LoVo (cell line): ENCODE results near the gene AMBP.

Experiments used
- DNase-seq: peaks from one replicate; pipeline ENCODE4 v3.0.0-alpha.2; 2016; ENCODE audit warnings: low spot score

AMBP gene

DNA sequence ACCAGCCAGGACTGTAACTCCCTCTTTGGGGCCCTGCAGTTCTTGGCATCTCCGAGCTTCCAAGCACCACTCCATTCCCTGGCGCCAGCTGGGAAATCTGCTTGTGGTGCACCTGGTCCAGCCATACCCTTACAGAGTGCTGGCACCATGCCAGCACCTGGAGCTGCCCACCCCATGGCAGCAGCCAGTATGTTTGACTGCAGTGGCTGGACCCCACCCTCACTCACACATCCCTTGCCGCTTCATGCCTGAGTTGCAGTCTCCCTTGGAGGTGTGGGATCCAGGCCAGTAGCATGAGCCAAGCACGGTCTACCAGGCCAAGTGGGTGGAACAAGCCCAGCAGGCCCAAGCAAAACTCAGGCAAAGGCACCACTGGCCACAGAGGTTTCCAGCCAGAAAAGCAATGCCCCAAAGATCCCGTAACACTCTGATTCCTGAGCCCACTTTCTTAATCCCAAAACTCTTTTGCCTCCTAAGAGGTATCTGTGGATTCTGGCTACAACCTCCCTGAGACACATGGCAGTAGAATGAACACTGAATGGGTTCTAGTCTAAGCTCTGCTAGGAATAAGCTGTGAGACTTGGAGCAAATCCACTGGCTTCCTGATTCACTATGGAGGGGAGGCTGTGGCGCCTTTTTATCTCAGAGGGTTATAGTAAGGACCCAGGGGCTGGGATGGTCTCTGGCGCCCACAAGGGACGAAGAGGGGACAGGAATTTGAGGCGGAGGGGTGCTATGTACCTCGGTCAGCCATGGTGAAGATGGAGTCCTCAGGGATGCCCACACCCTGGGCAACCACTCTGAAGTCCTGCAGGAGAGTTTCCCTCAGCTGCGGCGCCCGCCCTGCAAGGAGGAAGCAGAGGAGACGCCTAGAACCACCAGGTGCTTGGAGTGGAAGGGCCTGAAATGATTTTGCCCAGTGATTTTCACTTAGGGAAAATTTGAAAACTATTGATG lies 5.6 kb downstream of the AMBP start:
- no peak for DNase-seq

DNA sequence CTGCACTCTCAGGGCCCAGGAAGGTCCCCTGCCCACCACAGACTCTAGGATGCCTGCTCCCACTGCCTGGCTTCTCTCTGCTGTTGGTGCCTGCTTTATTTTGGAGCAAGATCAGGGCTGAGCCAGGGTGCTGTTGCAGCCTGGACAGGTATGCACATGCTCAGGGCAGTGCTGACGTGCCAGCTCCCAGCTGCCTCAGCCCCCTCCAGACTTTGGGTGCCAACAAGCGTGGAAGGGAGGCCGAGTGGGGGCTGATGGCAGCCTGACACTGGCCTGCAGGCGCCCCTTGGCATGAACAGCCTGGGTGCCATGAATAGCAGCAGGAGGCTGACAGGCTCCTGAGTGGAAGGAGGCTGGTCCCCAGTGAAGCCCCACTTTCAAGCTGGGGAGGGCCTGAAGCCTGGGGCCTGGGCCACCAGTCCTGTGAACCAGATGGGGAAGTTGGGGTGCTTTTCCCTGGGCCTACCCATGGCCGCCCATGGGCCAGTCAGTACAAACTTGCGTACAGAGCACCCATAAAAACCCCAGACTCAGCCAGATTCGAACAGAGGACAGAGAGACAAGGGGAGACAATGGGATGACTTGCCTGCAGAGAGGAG lies 6.8 kb downstream of the AMBP start:
- no peak for DNase-seq

DNA sequence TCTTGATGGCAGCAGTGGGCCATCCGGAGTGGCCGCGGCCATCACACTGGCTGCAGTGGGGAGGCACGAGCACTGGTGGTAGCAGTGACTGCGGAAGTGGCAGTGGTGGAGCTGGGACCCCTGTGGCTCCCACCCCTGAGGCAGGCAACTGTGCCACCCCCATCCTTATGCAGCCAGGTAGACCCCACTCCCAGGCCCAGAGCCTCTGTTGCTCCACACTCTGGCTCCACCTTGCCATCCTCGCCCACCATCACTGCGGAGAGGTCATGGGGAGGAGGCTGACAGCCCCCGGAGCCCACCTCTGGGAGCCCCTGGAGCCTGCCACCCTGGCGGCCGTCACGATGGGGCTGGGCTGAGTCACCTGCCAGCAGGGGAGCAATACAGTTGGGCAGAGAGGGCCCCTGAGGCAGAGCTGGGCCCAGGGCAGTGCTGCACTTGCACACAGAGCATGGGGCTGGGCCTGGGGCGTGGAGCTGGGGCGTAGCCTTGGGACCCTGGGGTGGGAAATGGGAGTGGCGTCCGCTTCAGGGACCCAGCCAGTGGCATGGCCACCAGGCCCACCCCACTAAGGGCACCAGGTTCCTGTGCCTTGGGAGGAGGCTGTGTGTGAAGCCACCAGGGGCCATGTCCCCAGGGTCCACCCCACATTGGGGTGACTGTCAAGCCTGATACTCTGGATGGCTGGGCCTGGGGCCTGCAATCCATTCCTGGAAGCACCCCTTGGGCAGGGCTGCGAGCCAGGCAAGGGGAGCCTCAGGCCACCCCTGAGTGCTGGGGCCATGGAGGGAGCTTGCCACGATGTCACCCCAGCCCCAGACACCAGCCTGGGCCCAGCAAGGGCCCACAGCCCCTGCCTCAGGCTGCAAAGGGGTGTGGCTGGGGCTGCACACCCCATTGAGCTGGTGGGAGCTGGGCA lies 7.7 kb downstream of the AMBP start:
- DNase-seq = no peak

DNA sequence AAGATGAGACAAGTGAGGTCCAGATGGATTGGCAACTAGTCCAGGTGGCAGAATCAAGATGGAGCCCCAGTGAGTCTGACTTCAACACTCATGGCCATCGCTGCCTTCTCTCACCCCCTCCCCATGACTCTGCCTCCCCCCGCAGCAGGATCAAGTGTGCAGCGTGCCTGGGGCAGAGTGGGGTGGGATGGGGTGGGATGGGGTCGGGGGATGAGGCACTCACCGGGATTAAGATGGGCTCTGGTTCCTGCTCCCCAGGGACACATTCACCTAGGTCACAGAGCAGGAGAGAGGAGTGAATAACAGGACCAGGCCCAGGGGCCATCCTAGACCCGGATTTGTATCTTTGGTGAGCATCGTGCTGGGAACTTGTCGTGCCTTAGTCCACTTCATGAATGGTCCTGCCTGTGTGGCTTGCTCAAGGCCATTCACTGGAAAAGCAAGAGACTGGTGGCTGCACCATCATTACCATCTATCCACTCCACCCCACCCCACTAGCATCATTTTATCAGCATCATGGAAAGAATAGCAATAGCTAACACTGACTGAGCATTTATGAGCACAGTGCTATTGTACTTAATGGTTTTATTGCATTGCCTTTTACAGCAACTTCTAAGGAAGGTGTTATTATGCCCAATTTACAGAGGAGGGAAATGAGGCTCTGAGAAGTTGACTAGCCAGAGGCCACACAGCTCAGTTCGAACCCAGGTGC lies 8.5 kb downstream of the AMBP start:
- DNase-seq = no peak

DNA sequence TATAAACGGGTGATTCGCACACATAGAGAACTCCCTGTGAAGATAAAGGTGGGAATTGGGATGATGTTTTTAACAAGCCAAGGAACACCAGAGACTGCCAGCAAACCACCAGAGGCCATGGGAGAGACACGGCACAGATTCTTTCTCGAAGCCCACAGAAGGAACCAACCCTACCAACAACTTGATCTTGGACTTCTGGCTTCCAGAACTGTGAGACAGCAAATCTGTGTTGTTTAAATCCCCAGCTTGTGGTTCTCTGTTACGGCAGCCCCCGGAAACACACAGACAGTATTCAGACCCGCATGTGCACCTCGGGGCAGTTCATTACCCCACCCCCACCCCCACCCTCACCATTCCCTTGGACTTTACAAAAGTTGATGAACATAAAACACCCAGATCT lies 12.8 kb downstream of the AMBP start:
- DNase-seq = no peak

DNA sequence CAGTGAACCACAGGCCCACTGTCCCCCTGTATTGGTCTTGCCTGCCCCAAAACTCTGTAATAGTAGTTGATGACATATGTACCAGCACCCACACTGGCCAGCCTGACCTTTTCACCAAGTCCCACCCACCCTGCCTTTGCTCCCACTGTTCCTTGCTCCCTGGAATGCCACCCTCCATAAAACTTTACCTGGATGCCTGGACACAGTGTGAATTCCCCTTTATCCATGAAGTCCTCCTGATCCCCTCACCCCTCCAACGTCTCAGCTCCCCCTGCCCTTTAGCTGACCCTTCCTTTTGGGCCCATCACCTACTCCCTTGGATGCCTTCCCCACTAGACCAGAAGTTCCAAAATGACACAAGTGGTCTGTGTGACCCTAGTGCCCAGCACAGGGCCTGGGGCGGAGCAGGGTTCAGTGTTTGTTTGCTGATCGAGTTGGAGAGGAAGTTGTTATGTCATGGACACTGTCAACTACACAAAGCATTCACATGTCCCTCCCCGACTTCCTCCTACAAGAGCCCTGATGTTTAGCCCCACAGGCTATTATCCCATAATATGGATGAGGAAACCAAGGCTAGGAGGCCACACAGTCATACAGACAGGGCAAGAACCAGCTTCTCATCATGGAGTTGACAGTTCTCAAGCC lies 16.1 kb downstream of the AMBP start:
- no peak for DNase-seq

DNA sequence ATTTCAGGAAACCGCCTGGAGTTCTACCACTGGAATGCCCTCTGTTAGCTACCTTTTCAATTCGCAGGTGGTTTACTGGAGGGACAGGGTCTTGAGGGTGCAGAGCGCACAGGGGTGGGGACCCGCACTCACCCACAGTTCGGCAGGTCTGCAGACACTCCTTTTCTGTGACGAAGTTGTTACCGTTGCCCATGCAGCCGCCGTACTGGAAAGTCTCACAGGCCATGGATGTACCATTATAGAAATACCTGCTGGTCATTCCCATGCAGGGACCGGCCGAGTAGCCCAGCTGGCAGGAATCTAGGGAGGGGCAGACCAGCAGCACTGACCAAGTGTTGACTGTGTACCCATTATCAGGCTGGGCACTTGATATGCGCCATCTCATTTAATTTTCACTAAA lies 16.8 kb downstream of the AMBP start:
- DNase-seq = no peak

DNA sequence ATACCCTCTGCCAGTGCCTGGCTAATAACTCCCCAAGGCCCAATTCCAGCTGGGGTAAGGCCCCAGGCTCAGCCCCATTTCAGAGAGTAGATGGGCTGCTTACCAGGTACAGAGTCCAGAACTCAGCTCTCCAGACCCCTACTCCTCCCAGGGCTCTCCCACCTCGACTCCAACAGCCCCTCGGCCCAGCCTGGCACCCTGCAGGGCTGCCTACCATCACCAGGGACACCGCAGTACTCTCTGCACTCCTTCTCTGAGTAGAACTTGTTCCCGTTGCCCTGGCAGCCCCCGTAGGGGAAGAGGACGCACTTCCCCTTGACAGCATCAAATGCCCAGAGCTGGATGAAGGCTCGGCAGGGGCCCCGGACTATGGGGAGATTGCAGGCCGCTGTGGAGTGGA lies 17.4 kb downstream of the AMBP start:
- no peak for DNase-seq

DNA sequence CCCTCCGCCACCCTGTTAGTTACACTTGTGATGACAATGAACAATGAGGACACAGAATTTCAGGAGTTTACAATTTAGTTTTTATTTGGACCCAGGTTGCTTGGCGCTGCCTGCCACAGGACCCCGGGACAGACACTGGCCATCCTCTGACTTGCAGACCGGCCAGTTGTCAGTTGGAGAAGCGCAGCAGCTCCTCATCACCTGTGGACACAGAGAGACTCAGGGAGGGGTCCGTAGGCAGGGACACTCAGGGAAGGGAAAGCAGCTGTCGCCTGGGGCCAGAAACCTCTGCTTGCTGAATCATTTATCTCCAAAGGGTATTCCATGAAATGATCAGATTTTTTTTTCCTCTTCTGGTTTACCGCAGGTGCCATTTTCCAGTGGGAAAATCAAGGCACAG lies 18.0 kb downstream of the AMBP start:
- no peak for DNase-seq

DNA sequence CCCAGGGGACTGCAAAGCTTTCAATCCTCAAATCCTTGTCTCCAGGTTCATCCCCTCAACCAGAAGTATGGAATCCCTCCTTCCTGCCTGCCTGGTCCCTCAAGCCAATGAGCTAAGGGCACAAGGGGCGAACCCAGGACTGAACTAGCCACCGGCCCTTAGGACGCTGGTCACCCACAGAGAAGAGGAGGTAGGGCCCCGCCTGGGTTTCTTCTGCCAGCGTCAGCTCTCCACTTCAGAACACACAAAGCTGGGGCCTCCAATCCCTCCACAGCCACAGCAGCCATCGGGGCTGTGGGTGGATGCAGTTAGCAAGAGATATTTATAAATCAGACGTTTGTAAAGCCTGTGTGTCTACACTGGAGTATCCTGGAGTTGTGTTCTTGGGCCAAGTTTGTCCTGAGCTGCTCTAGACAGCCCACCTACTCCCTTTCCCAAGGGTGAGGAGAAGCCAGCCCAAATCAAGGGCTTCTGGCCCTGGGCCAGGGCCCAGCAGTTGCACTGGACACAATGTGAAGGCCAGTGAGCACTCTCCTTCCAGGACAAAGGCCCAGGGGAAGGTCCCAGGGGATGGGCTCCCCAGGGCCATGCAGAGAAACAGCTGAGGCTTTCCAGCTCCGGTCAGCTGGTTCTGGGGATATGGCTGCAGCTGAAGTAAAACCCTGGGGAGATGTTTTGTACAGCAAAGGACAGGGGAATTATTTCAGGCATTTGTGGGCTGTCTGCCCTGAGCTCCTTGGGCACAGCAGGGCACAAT lies 18.9 kb downstream of the AMBP start:
- DNase-seq = no peak

DNA sequence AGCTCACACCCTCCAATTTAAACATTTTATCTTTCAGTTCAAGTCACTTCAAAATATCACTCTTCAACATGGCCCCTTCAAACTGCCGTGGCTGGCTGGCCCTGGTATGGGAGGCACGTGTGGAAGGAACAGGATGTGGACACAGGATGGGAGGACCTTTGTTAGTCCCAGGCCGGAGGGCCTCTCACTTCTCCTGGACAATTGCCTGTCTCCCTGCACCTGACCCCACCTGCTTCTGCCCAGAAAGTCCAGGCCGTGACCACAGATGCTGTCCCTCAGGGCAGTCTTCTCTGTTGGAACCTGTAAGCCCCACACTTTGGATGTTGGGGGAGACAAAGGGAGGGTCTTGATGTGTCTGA lies 19.4 kb downstream of the AMBP start:
- DNase-seq = no peak

DNA sequence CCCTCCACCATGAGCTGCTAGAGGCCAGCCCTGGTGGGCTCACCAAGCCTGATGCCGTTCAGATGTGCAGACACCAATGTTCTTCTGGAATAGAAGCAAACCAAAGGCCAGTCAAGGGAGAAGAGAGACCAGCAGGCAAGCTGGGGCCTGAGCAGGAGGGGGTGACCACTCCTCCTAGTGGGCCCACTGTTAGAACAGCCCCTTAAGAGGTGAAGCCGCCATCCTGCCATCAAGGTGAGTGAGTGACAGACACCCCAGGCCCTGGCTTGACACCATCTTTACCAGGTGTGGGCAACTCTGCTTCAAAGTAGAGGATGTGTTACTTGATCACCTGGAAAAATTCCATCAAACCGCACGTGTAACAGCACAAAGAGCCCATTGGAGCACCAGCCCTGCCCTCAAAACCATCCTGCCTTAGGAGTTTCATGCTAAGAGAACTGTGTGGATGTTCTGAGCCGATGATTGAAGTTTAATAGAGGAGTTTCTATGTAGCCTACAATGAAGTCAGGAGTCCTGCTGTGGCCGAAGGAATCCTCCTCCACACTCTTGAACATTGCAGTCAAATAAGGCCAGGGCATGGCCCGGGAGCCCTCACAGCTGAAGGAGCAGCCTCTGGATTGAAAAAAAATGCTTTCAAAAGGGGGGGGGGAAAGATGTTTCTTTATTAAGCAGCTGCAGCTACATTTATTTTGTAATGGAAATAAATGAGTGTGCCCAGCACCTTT lies 20.8 kb downstream of the AMBP start:
- no peak for DNase-seq

DNA sequence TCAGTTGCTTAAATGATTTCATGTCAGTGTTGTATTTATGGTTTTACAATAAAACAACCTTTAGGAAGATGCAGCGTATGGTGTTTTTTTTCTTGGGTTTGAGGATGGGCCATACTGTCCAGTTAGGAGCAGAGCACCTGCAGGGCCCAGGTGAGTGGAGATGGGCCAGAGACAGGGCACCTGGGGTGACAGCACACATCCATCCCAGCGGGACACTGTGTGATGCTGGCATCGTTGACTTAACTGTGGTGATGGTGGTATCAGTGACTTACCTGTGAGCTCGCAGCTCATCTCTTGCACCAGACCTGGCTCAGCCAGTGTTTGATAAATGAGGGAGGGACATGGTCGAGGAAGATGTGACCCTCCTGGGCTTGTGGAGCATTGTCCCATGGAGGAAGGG lies 21.6 kb downstream of the AMBP start:
- no peak for DNase-seq

DNA sequence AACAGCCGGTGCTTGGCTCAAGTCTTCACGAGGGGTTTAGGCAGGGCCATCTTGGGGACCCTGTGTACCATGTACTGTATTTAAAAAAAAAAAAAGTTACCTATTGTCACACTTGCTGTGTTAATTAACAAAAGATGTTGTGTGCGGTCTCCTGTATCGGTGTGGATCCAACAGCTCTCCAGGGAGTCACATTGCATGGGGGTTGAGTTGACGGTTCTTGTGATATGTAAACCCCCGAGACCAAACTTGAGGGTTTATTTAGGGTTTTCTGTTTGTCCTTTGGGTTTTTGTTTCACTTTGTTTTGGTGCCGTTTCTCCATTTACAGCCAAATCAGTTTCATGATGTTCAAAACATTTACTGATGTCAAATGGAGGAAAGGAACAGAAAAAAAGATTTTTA lies 22.2 kb downstream of the AMBP start:
- no peak for DNase-seq

DNA sequence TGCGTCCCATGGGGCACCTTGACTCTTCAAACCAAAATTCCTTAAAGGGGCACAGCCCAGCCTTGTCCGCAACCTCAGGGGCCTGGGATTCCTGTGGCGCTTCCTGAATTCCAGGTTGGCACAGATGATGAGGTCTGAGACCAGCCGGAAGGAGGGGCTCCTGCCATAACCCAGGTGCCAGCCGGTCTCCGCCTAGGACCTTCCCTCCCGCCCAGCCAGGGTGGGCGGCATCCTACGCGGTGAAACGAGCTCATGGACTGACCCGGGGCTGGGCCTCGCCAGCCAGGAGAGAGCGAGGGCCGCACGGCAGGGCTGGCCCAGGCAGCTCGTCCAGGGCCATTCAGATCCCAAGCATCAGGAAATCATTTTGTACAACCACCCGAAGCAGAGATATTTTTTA lies 23.0 kb downstream of the AMBP start:
- no peak for DNase-seq

DNA sequence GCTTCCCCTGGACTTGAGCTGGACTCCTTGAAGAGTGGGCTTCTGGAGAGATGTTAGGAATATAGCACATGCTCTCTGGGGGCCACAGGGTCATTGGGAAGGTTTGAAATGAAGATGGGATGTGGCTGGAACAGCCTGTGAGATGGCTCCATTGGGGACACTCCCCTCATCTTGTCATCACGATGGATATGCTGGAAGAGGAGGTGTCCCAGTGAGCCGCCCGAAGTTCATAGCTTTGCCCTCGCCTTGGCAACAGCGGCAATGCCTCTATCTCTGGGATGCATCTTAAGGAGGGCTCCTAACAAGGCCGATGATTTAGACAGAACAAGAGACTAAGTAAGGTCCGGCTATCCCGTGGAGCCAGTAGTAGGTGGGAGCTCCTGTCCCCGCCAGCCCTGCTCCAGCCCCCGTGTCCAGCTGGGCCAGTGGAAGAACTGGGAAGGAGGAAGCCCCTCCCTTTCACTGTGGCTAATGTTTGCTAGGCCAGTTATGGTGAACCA lies 23.9 kb downstream of the AMBP start:
- DNase-seq = no peak

DNA sequence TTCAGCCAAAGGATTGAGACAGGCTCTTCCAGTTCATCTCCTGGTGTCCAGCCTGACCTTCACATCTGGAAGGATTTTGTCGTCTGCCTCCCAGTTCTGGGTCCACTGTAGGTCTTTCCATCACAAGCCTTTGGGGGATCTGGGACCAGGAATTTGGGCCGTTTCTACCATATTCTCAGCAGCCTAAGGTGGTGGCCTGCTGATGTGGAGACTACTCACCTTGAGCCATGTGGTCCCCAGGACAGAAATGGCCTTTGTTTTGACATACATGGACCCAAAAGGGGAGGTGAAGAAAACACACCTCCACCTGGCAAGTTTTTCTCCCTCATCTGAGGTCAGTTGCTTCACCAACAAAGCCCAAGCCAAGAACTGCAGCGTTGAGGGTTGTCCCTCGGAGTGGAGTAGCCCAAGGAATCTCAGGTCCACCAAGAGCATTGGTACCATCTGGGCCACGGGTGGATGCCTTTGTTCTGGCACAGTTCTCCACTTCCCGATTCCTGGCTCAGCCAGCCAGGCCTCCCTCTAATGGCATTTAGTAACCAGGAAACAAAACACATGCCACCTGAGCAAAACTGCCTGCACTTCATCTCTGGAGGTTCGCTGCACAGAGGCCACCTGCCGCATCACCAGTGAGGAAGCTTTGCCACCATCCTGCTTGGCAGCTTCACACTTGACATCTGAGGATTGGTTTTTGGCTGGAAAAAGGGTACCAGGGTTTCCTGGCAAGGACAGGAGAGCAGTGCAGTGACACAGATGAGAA lies 24.7 kb downstream of the AMBP start:
- no peak for DNase-seq

DNA sequence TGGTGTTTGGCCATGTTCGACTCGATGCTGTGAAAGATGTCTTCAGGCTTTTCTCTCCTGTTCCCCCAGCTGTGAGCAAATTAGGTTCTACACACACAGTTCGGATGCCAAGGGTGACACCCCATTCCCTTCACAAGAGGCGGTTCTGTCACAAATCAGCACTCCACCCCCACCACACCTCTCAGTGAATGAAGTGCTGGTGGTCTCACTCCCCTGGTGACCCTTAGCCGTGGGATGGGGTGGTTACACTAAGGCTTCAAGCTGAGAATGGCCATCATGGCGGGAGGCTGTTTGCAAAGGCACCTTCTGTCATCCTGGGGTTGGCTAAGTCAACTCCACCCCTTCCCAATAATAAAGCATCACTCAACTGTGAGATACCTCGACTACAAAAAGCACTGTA lies 26.4 kb downstream of the AMBP start:
- DNase-seq = no peak

DNA sequence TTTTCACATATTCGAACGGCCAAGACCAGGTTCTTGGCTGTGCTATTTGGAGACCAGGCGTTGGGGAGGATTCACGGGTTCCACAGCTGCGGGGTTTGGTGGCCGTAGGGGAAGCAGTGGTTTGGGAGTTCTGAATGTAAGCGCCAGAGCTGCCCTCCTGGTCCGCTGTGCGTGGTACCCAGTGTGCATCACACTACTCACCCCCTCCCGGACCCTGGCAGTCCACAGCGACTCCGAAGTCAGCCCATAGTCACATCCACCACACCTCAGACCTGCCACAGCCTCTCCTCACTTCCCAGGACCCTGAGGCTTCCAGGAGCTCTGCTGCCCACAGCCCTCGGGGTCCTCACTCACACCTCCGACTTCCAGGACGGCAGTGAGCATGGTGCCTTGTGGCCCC lies 26.8 kb downstream of the AMBP start:
- DNase-seq = no peak
